WTC11 (cell line): Measurements from ENCODE around the gene TRIP12.

Source experiments
- CREB1 ChIP-seq: sonication (generic); formaldehyde crosslinking; IDR thresholded peaks from 2 replicates; pipeline ENCODE4 v1.8.0; 2023; ENCODE audit warnings: mild to moderate bottlenecking, missing genetic modification reagents
- ESRRA ChIP-seq: sonication (generic); formaldehyde crosslinking; IDR thresholded peaks from 2 replicates; pipeline ENCODE4 v1.8.1; 2022; ENCODE audit warnings: mild to moderate bottlenecking, missing genetic modification reagents, borderline replicate concordance
- ETV6 ChIP-seq: sonication (generic); formaldehyde crosslinking; IDR thresholded peaks from 2 replicates; pipeline ENCODE4 v1.8.1; 2022; ENCODE audit warnings: mild to moderate bottlenecking, missing genetic modification reagents
- NFYB ChIP-seq: sonication (generic); formaldehyde crosslinking; conservative IDR thresholded peaks from 2 replicates; pipeline ENCODE4 v1.8.0; 2022; ENCODE audit warnings: low read depth, missing genetic modification reagents
- NR1H2 ChIP-seq: sonication (generic); formaldehyde crosslinking; IDR thresholded peaks from 2 replicates; pipeline ENCODE4 v1.9.0; 2021; ENCODE audit warnings: mild to moderate bottlenecking, moderate library complexity, missing genetic modification reagents
- ZBTB21 ChIP-seq: sonication (generic); formaldehyde crosslinking; IDR thresholded peaks from 2 replicates; pipeline ENCODE4 v1.8.1; 2023; ENCODE audit warnings: mild to moderate bottlenecking, missing genetic modification reagents, borderline replicate concordance
- TF ChIP-seq, protein P1 (sequence below): fragments of 200-600 bp; IDR thresholded peaks from 2 replicates; pipeline ENCODE4 v1.8.0; 2022; ENCODE audit warnings: antibody characterized with exemption
- TF ChIP-seq, protein P2 (sequence below): sonication (generic); formaldehyde crosslinking; IDR thresholded peaks from 2 replicates; pipeline ENCODE4 v1.8.1; 2023; ENCODE audit warnings: mild to moderate bottlenecking, missing genetic modification reagents, borderline replicate concordance
- TF ChIP-seq, protein P3 (sequence below): fragments of 250-450 bp; sonication (Bioruptor Pico); IDR thresholded peaks from 2 replicates; pipeline ENCODE4 v1.9.0; 2021; ENCODE audit warnings: mild to moderate bottlenecking
- TF ChIP-seq, protein P4 (sequence below): sonication (generic); formaldehyde crosslinking; conservative IDR thresholded peaks from 2 replicates; pipeline ENCODE4 v1.8.1; 2022; ENCODE audit warnings: mild to moderate bottlenecking, missing genetic modification reagents
- TF ChIP-seq, protein P5 (sequence below): sonication (generic); formaldehyde crosslinking; IDR thresholded peaks from 2 replicates; pipeline ENCODE4 v1.8.1; 2023; ENCODE audit warnings: mild to moderate bottlenecking, missing genetic modification reagents, moderate library complexity

DNA sequence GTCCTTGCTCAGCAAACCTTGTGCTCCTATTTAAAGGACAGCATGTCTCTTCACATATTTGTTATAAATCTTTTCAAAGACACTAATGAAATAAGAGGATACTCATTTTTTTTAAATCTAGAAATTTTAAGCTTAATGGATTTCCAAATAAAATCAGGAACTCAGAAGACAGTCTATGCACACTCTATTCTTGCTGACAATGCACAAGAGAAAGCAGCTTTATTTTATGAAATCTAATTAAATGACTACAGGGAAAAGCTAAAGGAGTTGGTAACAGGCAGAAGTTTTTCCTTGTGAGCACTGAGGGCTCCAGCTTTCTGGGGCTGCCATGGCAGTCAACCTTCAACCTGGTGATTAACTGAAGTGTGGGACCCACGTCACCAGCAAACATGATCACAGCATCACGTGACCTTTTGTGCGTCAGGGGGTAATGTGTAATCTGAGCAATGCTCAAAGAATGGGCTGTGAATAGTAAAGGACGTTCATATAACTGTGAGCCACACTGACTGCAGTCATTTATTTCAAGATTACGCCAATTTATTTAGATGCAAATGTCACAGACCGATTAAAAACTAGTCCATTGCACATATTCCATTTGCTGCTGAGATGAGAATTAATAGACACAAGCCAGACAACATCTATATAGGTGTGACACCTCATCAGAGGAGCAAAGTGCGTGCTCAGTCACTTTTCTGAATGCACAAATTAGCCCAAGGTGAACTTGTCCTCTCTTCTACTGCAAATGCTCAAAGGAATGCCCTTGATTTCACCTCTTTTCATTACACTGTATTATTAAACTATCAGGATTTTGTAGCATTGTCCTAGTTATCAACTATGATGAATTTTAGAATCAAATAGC is 195.9 kb downstream of the TRIP12 start:
- TF ChIP-seq NFYB (CRISPR knock-in tag) (no peak), ZBTB21 (CRISPR knock-in tag) (no peak), ESRRA (CRISPR knock-in tag) (no peak), CREB1 (CRISPR knock-in tag) (no peak), ETV6 (CRISPR knock-in tag) (no peak), NR1H2 (CRISPR knock-in tag) (no peak)
- TF ChIP-seq, protein P1, sequence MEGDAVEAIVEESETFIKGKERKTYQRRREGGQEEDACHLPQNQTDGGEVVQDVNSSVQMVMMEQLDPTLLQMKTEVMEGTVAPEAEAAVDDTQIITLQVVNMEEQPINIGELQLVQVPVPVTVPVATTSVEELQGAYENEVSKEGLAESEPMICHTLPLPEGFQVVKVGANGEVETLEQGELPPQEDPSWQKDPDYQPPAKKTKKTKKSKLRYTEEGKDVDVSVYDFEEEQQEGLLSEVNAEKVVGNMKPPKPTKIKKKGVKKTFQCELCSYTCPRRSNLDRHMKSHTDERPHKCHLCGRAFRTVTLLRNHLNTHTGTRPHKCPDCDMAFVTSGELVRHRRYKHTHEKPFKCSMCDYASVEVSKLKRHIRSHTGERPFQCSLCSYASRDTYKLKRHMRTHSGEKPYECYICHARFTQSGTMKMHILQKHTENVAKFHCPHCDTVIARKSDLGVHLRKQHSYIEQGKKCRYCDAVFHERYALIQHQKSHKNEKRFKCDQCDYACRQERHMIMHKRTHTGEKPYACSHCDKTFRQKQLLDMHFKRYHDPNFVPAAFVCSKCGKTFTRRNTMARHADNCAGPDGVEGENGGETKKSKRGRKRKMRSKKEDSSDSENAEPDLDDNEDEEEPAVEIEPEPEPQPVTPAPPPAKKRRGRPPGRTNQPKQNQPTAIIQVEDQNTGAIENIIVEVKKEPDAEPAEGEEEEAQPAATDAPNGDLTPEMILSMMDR: no peak
- TF ChIP-seq, protein P2, sequence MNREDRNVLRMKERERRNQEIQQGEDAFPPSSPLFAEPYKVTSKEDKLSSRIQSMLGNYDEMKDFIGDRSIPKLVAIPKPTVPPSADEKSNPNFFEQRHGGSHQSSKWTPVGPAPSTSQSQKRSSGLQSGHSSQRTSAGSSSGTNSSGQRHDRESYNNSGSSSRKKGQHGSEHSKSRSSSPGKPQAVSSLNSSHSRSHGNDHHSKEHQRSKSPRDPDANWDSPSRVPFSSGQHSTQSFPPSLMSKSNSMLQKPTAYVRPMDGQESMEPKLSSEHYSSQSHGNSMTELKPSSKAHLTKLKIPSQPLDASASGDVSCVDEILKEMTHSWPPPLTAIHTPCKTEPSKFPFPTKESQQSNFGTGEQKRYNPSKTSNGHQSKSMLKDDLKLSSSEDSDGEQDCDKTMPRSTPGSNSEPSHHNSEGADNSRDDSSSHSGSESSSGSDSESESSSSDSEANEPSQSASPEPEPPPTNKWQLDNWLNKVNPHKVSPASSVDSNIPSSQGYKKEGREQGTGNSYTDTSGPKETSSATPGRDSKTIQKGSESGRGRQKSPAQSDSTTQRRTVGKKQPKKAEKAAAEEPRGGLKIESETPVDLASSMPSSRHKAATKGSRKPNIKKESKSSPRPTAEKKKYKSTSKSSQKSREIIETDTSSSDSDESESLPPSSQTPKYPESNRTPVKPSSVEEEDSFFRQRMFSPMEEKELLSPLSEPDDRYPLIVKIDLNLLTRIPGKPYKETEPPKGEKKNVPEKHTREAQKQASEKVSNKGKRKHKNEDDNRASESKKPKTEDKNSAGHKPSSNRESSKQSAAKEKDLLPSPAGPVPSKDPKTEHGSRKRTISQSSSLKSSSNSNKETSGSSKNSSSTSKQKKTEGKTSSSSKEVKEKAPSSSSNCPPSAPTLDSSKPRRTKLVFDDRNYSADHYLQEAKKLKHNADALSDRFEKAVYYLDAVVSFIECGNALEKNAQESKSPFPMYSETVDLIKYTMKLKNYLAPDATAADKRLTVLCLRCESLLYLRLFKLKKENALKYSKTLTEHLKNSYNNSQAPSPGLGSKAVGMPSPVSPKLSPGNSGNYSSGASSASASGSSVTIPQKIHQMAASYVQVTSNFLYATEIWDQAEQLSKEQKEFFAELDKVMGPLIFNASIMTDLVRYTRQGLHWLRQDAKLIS: no peak
- TF ChIP-seq, protein P3, sequence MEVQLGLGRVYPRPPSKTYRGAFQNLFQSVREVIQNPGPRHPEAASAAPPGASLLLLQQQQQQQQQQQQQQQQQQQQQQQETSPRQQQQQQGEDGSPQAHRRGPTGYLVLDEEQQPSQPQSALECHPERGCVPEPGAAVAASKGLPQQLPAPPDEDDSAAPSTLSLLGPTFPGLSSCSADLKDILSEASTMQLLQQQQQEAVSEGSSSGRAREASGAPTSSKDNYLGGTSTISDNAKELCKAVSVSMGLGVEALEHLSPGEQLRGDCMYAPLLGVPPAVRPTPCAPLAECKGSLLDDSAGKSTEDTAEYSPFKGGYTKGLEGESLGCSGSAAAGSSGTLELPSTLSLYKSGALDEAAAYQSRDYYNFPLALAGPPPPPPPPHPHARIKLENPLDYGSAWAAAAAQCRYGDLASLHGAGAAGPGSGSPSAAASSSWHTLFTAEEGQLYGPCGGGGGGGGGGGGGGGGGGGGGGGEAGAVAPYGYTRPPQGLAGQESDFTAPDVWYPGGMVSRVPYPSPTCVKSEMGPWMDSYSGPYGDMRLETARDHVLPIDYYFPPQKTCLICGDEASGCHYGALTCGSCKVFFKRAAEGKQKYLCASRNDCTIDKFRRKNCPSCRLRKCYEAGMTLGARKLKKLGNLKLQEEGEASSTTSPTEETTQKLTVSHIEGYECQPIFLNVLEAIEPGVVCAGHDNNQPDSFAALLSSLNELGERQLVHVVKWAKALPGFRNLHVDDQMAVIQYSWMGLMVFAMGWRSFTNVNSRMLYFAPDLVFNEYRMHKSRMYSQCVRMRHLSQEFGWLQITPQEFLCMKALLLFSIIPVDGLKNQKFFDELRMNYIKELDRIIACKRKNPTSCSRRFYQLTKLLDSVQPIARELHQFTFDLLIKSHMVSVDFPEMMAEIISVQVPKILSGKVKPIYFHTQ (CRISPR knock-in tag): no peak
- TF ChIP-seq, protein P4, sequence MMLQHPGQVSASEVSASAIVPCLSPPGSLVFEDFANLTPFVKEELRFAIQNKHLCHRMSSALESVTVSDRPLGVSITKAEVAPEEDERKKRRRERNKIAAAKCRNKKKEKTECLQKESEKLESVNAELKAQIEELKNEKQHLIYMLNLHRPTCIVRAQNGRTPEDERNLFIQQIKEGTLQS (CRISPR knock-in tag): no peak
- TF ChIP-seq, protein P5, sequence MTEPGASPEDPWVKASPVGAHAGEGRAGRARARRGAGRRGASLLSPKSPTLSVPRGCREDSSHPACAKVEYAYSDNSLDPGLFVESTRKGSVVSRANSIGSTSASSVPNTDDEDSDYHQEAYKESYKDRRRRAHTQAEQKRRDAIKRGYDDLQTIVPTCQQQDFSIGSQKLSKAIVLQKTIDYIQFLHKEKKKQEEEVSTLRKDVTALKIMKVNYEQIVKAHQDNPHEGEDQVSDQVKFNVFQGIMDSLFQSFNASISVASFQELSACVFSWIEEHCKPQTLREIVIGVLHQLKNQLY (CRISPR knock-in tag): no peak
